Heart left ventricle (tissue), 16 donors: ENCODE results near the gene ARHGAP19. TPM values are rescaled to one million over a fixed set of nuclear protein-coding genes. Genes with fewer than 3 reads are reported as not detected.

Experiments used
- ATAC-seq, 4 donors: fragments of 200-7000 bp; cut with Tn5 transposase; one replicate each; pipeline ENCODE4 v1.9.1; 2020 to 2022; ENCODE audit warnings: moderate library complexity in 4 of 4, mild to moderate bottlenecking in 3 of 4, moderate number of reproducible peaks in 1 of 4
- DNase-seq, 5 donors: peaks; one replicate each; pipeline ENCODE4 v3.0.0-alpha.2; 2020
- H3K27ac ChIP-seq, 12 donors: fragments of 200-600 bp; sonication (generic) in 4 of 12; one replicate each; pipeline versions ENCODE4 v1.5.0 to v1.8.0; 2016 to 2022; ENCODE audit warnings: mild to moderate bottlenecking in 2 of 12
- H3K27me3 ChIP-seq, 9 donors: fragments of 200-600 bp; sonication (generic) in 2 of 9; one replicate each; pipeline versions ENCODE4 v1.5.1 to v1.8.0; 2016 to 2022; ENCODE audit warnings: mild to moderate bottlenecking in 3 of 9
- H3K36me3 ChIP-seq, 9 donors: fragments of 200-600 bp; sonication (generic) in 2 of 9; one replicate each; pipeline versions ENCODE4 v1.5.0 to v1.8.0; 2018 to 2022; ENCODE audit warnings: mild to moderate bottlenecking in 2 of 9
- H3K4me1 ChIP-seq, 12 donors: fragments of 200-600 bp; sonication (generic) in 4 of 12; one replicate each; pipeline versions ENCODE4 v1.5.0 to v1.8.0; 2016 to 2022; ENCODE audit warnings: mild to moderate bottlenecking in 3 of 12
- H3K4me3 ChIP-seq, 12 donors: fragments of 200-600 bp; sonication (generic) in 4 of 12; one replicate each; pipeline versions ENCODE4 v1.5.0 to v1.8.0; 2017 to 2022; ENCODE audit warnings: mild to moderate bottlenecking in 9 of 12, moderate library complexity in 4 of 12
- H3K9me3 ChIP-seq, 12 donors: fragments of 200-600 bp; sonication (generic) in 4 of 12; one replicate each; pipeline versions ENCODE4 v1.5.0 to v1.8.0; 2016 to 2022; ENCODE audit warnings: mild to moderate bottlenecking in 1 of 12
- CTCF ChIP-seq, 12 donors: fragments of 200-600 bp; sonication (generic) in 4 of 12; IDR thresholded peaks; one replicate each; pipeline versions ENCODE4 v1.5.0 to v1.8.0; 2018 to 2022; ENCODE audit warnings: antibody characterized with exemption in 12 of 12, mild to moderate bottlenecking in 5 of 12
- POLR2A ChIP-seq, 2 donors: fragments of 450-650 bp; IDR thresholded peaks; one replicate each; pipeline ENCODE4 v1.6.1; 2017; ENCODE audit warnings: antibody characterized with exemption in 2 of 2, mild to moderate bottlenecking in 2 of 2, moderate library complexity in 2 of 2
- WGBS, 4 donors: extraction: QIAGEN DNeasy Blood & Tissue Kit in 2 of 4; methylation state at CpG; one replicate each; pipeline versions ENCODE4 v1.1.5 to v1.1.7; 2013 to 2018; 5-methylcytosine and 5-hydroxymethylcytosine counted together
- intact Hi-C, 10 donors: fragments of 100-400 bp; cut with DNase I; formaldehyde crosslinking; loops; one replicate each; pipeline versions ENCODE4 v1.11.1 to v1.14.2; 2022
- polyA plus RNA-seq, 2 donors: library from polyadenylated mRNA; stranded (reverse); fragments of 200-250 nt; gene quantifications; one replicate each; pipeline ENCODE4 v1.2.3, GENCODE V29; 2013
- total RNA-seq, 9 donors: library from RNA; depleted of rRNA in 2 of 9; stranded (reverse); fragments of >200 nt in 2 of 9; fragmentation: NEBNext Ultra II Directional in 3 of 9; extraction: Animal tissue kit (Norgen Biotek cat#: 25700) in 3 of 9; gene quantifications; one replicate each; pipeline versions ENCODE4 v1.1.0 to v1.2.4, GENCODE V29; 2016 to 2023
- donor health status: ischemic (EF 13 %, LVEDD 7.1; RV severe dilation, severe dysfunction).
- donor health status: healthy with polysubstance abuse.
- donor health status: DM: no; HTN: yes; CAD: no.
- donor health status: DM: no; HTN: no; CAD: no.
- donor health status: ischemic (EF 25% LVEDD 6.9; RV normal size, moderate dysfunction).
- donor health status: ischemic (EF 25% LVEDD 5.7; RV mildly dilated, moderate dysfunction).
- donor health status: healthy.
- donor health status: DM: yes; HTN: yes; CAD: no.
- donor health status: ischemic (EF 35%, LVEDD 5.7; RV mildly dilated, moderate dysfunction).
- donor health status: nonischemic (EF 11% LVEDD 7.7; RV severe dilation, severe dysfunction).
- donor health status: DM: yes; HTN: yes; CAD: no.
- donor health status: PGD.
- donor health status: ischemic (EF 29% LVEDD 5.4; RV normal size, mild dysfunction).
- donor health status: nonischemic (EF 23%, LVEDD 6.1; RV moderate dilation, normal function).

ARHGAP19 gene
- total and polyA plus RNA-seq, 11 donors: 1.1 to 7.4 (median 4.0) TPM

- H3K9me3 ChIP-seq: no peaks in the 10 kb centered on the region
- peaks cover 0 to 16% (median 0%) of the 10 kb centered on the region in 12 donors for H3K4me1 ChIP-seq
- no peak for DNase-seq
- intact Hi-C loops: loop anchor here in 2 of 10 donors (5.0 to 10.0 kb wide), 3 partner anchors 141 to 819 kb away; no protein-coding TSS in a partner anchor
- 66 to 72% (median 68%) methylated on average over 9 of the region's 9 CpGs for WGBS, 4 donors
- ATAC-seq: no peak
- H3K27me3 ChIP-seq: no peaks in the 10 kb centered on the region
- H3K36me3 ChIP-seq: no peaks in the 10 kb centered on the region
- no peak for TF ChIP-seq CTCF (IDR thresholded peaks at IDR 0.05)
- no peak for TF ChIP-seq POLR2A (IDR thresholded peaks at IDR 0.05)
- no peak overlapping the region for H3K4me3 ChIP-seq
- no peak overlapping the region for H3K27ac ChIP-seq
Measured at GRCh38 chr10:97213431-97213830, 79.0 kb downstream of the ARHGAP19 start.

- Histone ChIP-seq H3K27me3 (no peaks in the 10 kb centered on the region), H3K36me3 (no peaks in the 10 kb centered on the region), H3K27ac (no peak overlapping the region), H3K4me3 (no peak overlapping the region), H3K9me3 (no peaks in the 10 kb centered on the region), H3K4me1 (no peaks in the 10 kb centered on the region)
- DNase-seq: no peak
- intact Hi-C loops: loop anchor here in 5 of 10 donors (2.0 to 10.0 kb wide), 4 partner anchors 138 to 816 kb away; no protein-coding TSS in a partner anchor
- TF ChIP-seq POLR2A (IDR thresholded peaks at IDR 0.05) (no peak), CTCF (IDR thresholded peaks at IDR 0.05) (no peak)
- WGBS, 4 donors: 88 to 93% (median 91%) methylated on average over 9 of the region's 9 CpGs
- ATAC-seq: peak in 1 of 4 donors; percentile 12
Measured at GRCh38 chr10:97211229-97211628, 81.2 kb downstream of the ARHGAP19 start.

GRCh38 chr10:97210543-97210960 lies 81.9 kb downstream of the ARHGAP19 start:
- H3K27ac ChIP-seq: no peak overlapping the region
- peak in 11 of 12 donors; percentile 88 to 100 (median 97) for TF ChIP-seq CTCF (IDR thresholded peaks at IDR 0.05)
- no peak for TF ChIP-seq POLR2A (IDR thresholded peaks at IDR 0.05)

GRCh38 chr10:97207756-97208346 lies 84.6 kb downstream of the ARHGAP19 start:
- WGBS, 4 donors: 62 to 71% (median 71%) methylated on average over 7 of the region's 7 CpGs
- Histone ChIP-seq H3K9me3 (no peaks in the 10 kb centered on the region), H3K27me3 (no peaks in the 10 kb centered on the region), H3K27ac (no peak overlapping the region), H3K36me3 (no peaks in the 10 kb centered on the region), H3K4me1 (no peaks in the 10 kb centered on the region), H3K4me3 (no peak overlapping the region)
- no peak for ATAC-seq
- intact Hi-C loops: loop anchor here in 1 of 10 donors (2.0 kb wide), 1 partner anchor 169 kb away; no protein-coding TSS in a partner anchor
- TF ChIP-seq POLR2A (IDR thresholded peaks at IDR 0.05) (no peak), CTCF (IDR thresholded peaks at IDR 0.05) (no peak)
- DNase-seq: no peak

More at GRCh38 chr10:97210543-97210960, 81.9 kb downstream of the ARHGAP19 start:
- DNase-seq (peak in 4 of 5 donors; percentile 45 to 63 (median 53)), ATAC-seq (peak; percentile 49 to 73 (median 60))
- no peaks in the 10 kb centered on the region for H3K36me3 ChIP-seq
- no peaks in the 10 kb centered on the region for H3K27me3 ChIP-seq
- intact Hi-C loops: loop anchor here in 9 of 10 donors (1.0 to 10.0 kb wide), 5 partner anchors 137 to 816 kb away; no protein-coding TSS in a partner anchor
- no peaks in the 10 kb centered on the region for H3K9me3 ChIP-seq
- H3K4me3 ChIP-seq: no peak overlapping the region
- WGBS, 4 donors: 11 to 17% (median 15%) methylated on average over 8 of the region's 8 CpGs
- no peaks in the 10 kb centered on the region for H3K4me1 ChIP-seq
